Activated CD4-positive, alpha-beta T cell treated with anti-CD3 and anti-CD28 coated beads, Interleukin-2, amount 10 ng/mL, durations not matched to agents 7 days and 5 days (primary cell): ENCODE measurements around the gene MS4A4A. TPM values are rescaled to one million over a fixed set of nuclear protein-coding genes. Genes with fewer than 3 reads are reported as not detected.
A peak's percentile ranks its signal among the peaks of the same experiment; 100 is the strongest.

Source experiments
- CTCF ChIA-PET: fragments of 350-600 bp; sonication (Branson Sonifier 250); formaldehyde crosslinking; loops from one replicate; lab custom pipeline; 2021; ENCODE audit warnings: antibody characterized with exemption; lab: Charles Lee
- POLR2A ChIA-PET: fragments of 350-600 bp; sonication (Branson Sonifier 250); formaldehyde crosslinking; loops from one replicate; lab custom pipeline; 2021; ENCODE audit warnings: antibody characterized with exemption; lab: Charles Lee
- DNase-seq: peaks from one replicate; pipeline ENCODE4 v3.0.0-alpha.2; 2020
- H3K27ac Mint-ChIP-seq: one replicate; pipeline ENCODE4 v1.8.0; 2021; ENCODE audit warnings: mild to moderate bottlenecking, moderate library complexity, mixed read lengths
- H3K27me3 Mint-ChIP-seq: one replicate; pipeline ENCODE4 v1.8.0; 2021; ENCODE audit warnings: mixed read lengths
- H3K36me3 Mint-ChIP-seq: one replicate; pipeline ENCODE4 v1.8.0; 2021; ENCODE audit warnings: low read depth, mixed read lengths
- H3K4me1 Mint-ChIP-seq: one replicate; pipeline ENCODE4 v1.8.0; 2021; ENCODE audit warnings: mixed read lengths
- H3K4me3 Mint-ChIP-seq: one replicate; pipeline ENCODE4 v1.8.0; 2021; ENCODE audit warnings: mild to moderate bottlenecking, moderate library complexity, mixed read lengths
- H3K9me3 Mint-ChIP-seq: one replicate; pipeline ENCODE4 v1.8.0; 2021; ENCODE audit warnings: mixed read lengths
- total RNA-seq, 2 experiments: library from RNA; stranded (reverse); gene quantifications; one replicate each; pipeline ENCODE4 v1.2.3, GENCODE V29; 2021

Gene MS4A4A
- total RNA-seq, 2 experiments from 2014 or later: not detected

- no peak overlapping the region for H3K27ac Mint-ChIP-seq
- POLR2A ChIA-PET: no interaction called here
- DNase-seq: peak; percentile 12
- H3K27me3 Mint-ChIP-seq: peaks cover 25% of the 10 kb centered on the region
- H3K36me3 Mint-ChIP-seq: no peaks in the 10 kb centered on the region
- CTCF ChIA-PET: no interaction called here
- no peaks in the 10 kb centered on the region for H3K9me3 Mint-ChIP-seq
- H3K4me1 Mint-ChIP-seq: no peaks in the 10 kb centered on the region
- H3K4me3 Mint-ChIP-seq: no peak overlapping the region
These were observed 62.7 kb downstream of the MS4A4A start for GRCh38 chr11:60343094-60343704.

GRCh38 chr11:60344146-60344545 lies 63.7 kb downstream of the MS4A4A start:
- no peaks in the 10 kb centered on the region for H3K36me3 Mint-ChIP-seq
- H3K9me3 Mint-ChIP-seq: no peaks in the 10 kb centered on the region
- no peaks in the 10 kb centered on the region for H3K4me1 Mint-ChIP-seq
- ChIA-PET POLR2A (no interaction called here), CTCF (interaction anchor here (0.6 kb wide), 1 partner anchor 29 kb away, joined by 3 read pairs; no protein-coding TSS in a partner anchor)
- no peak for DNase-seq
- peaks cover 20% of the 10 kb centered on the region for H3K27me3 Mint-ChIP-seq
- no peak overlapping the region for H3K4me3 Mint-ChIP-seq
- no peak overlapping the region for H3K27ac Mint-ChIP-seq

GRCh38 chr11:60345489-60345888 lies 65.0 kb downstream of the MS4A4A start:
- no peak overlapping the region for H3K27ac Mint-ChIP-seq
- H3K9me3 Mint-ChIP-seq: no peaks in the 10 kb centered on the region
- DNase-seq: peak; percentile 18
- no peaks in the 10 kb centered on the region for H3K36me3 Mint-ChIP-seq
- H3K27me3 Mint-ChIP-seq: peaks cover 12% of the 10 kb centered on the region
- ChIA-PET CTCF (no interaction called here), POLR2A (no interaction called here)
- no peak overlapping the region for H3K4me3 Mint-ChIP-seq
- no peaks in the 10 kb centered on the region for H3K4me1 Mint-ChIP-seq

- Mint-ChIP-seq H3K4me1 (no peaks in the 10 kb centered on the region), H3K36me3 (no peaks in the 10 kb centered on the region), H3K27ac (no peak overlapping the region), H3K27me3 (peaks cover 10% of the 10 kb centered on the region), H3K4me3 (no peak overlapping the region), H3K9me3 (no peaks in the 10 kb centered on the region)
- DNase-seq: no peak
- ChIA-PET CTCF (no interaction called here), POLR2A (no interaction called here)
These were observed 66.8 kb downstream of the MS4A4A start for GRCh38 chr11:60347084-60347797.

GRCh38 chr11:60348116-60348515 lies 67.7 kb downstream of the MS4A4A start:
- no peaks in the 10 kb centered on the region for H3K9me3 Mint-ChIP-seq
- POLR2A ChIA-PET: no interaction called here

GRCh38 chr11:60349990-60350389 lies 69.5 kb downstream of the MS4A4A start:
- H3K9me3 Mint-ChIP-seq: no peaks in the 10 kb centered on the region
- POLR2A ChIA-PET: no interaction called here
- CTCF ChIA-PET: interaction anchor here (0.6 kb wide), 2 partner anchors 413 to 845 kb away, joined by 3 read pairs; no protein-coding TSS in a partner anchor
- DNase-seq: no peak
- no peaks in the 10 kb centered on the region for H3K4me1 Mint-ChIP-seq
- no peak overlapping the region for H3K4me3 Mint-ChIP-seq
- H3K36me3 Mint-ChIP-seq: no peaks in the 10 kb centered on the region
- peaks cover 10% of the 10 kb centered on the region for H3K27me3 Mint-ChIP-seq
- H3K27ac Mint-ChIP-seq: no peak overlapping the region

More at GRCh38 chr11:60348116-60348515, 67.7 kb downstream of the MS4A4A start:
- Mint-ChIP-seq H3K36me3 (no peaks in the 10 kb centered on the region), H3K4me1 (no peaks in the 10 kb centered on the region), H3K27ac (no peak overlapping the region), H3K27me3 (peaks cover 10% of the 10 kb centered on the region), H3K4me3 (no peak overlapping the region)
- DNase-seq: no peak
- CTCF ChIA-PET: interaction anchor here (0.5 kb wide), 1 partner anchor 532 kb away, joined by 3 read pairs; no protein-coding TSS in a partner anchor

- Mint-ChIP-seq H3K4me3 (no peak overlapping the region), H3K36me3 (no peaks in the 10 kb centered on the region), H3K27ac (no peak overlapping the region), H3K4me1 (no peaks in the 10 kb centered on the region), H3K27me3 (peaks cover 5% of the 10 kb centered on the region), H3K9me3 (no peaks in the 10 kb centered on the region)
- ChIA-PET POLR2A (no interaction called here), CTCF (no interaction called here)
- no peak for DNase-seq
These were observed 77.3 kb downstream of the MS4A4A start for GRCh38 chr11:60357771-60358170.

Other genes starting within 250 kb of the MS4A4A start
- not detected for gene OOSP2, start 240.3 kb upstream of the MS4A4A start, total RNA-seq
- gene MS4A3, start 224.0 kb upstream of the MS4A4A start, total RNA-seq: not detected
- not detected for gene MS4A2, start 192.0 kb upstream of the MS4A4A start, total RNA-seq
- gene MS4A6A, start 97.6 kb upstream of the MS4A4A start, total RNA-seq: not detected
- not detected for gene MS4A4E, start 37.5 kb upstream of the MS4A4A start, total RNA-seq
- not detected for gene MS4A6E, start 46.6 kb downstream of the MS4A4A start, total RNA-seq
- not detected for gene MS4A7, start 97.9 kb downstream of the MS4A4A start, total RNA-seq
- not detected for gene MS4A14, start 115.8 kb downstream of the MS4A4A start, total RNA-seq
- not detected for gene MS4A5, start 148.9 kb downstream of the MS4A4A start, total RNA-seq
- not detected for gene MS4A1, start 175.2 kb downstream of the MS4A4A start, total RNA-seq
- gene MS4A12, start 212.1 kb downstream of the MS4A4A start, total RNA-seq: not detected
- gene MS4A13, start 234.7 kb downstream of the MS4A4A start, total RNA-seq: not detected